HCT116 (cell line): ENCODE data around the gene TSC1.

ENCODE experiments used
- ATF3 ChIP-seq: IDR thresholded peaks from 2 replicates; pipeline ENCODE4 v1.6.1; 2012
- CEBPB ChIP-seq: IDR thresholded peaks from 2 replicates; pipeline ENCODE4 v1.6.1; 2012; ENCODE audit warnings: low read depth
- CTCF ChIP-seq, 3 experiments: fragments of 200-600 bp in 1 of 3; sonication (generic) in 1 of 3; IDR thresholded peaks in 2 of 3; conservative IDR thresholded peaks in 1 of 3; 2 replicates each; pipeline ENCODE4 v1.5.1; 2012 to 2017; ENCODE audit warnings: low read depth in 2 of 3, low read length in 2 of 3, antibody characterized with exemption in 1 of 3, borderline replicate concordance in 1 of 3, control low read depth in 1 of 3, mild to moderate bottlenecking in 1 of 3, mixed read lengths in 1 of 3, mixed run types in 1 of 3, moderate library complexity in 1 of 3; ENCODE audit not compliant: insufficient read depth in 1 of 3
- EZH2 ChIP-seq: fragments of 200-600 bp; sonication (generic); IDR thresholded peaks from 2 replicates; pipeline ENCODE4 v1.6.1; 2017; ENCODE audit warnings: antibody characterized with exemption, mixed run types
- EZH2phosphoT487 ChIP-seq: fragments of 200-600 bp; IDR thresholded peaks from 2 replicates; pipeline ENCODE4 v1.6.1; 2018; ENCODE audit warnings: antibody characterized with exemption, borderline replicate concordance
- POLR2A ChIP-seq: IDR thresholded peaks from 2 replicates; pipeline ENCODE4 v1.7.0; 2011; ENCODE audit warnings: borderline replicate concordance; ENCODE audit not compliant: insufficient read depth, insufficient read length; ENCODE audit errors: extremely low read depth
- SRF ChIP-seq: IDR thresholded peaks from 2 replicates; pipeline ENCODE4 v1.6.1; 2012; ENCODE audit warnings: low read depth
- YY1 ChIP-seq: IDR thresholded peaks from 2 replicates; pipeline ENCODE4 v1.6.1; 2011; ENCODE audit warnings: low read length, low read depth, moderate library complexity, mild to moderate bottlenecking; ENCODE audit not compliant: insufficient replicate concordance; ENCODE audit errors: extremely low read depth
- ZFX ChIP-seq: fragments of 450-650 bp; IDR thresholded peaks from 2 replicates; pipeline ENCODE4 v1.6.1; 2017

GRCh38 chr9:132875159-132875558 is 69.3 kb downstream of the TSC1 start:
- TF ChIP-seq ATF3 (no peak), EZH2 (no peak), CTCF (IDR thresholded peaks at IDR 0.05 in 2 of 3, conservative IDR thresholded peaks at IDR 0.05 in 1 of 3; ENCODE audit: borderline replicate concordance in 1 of 3, insufficient read depth in 1 of 3, low read depth in 2 of 3, low read length in 2 of 3) (no peak), CEBPB (no peak), SRF (no peak), ZFX (no peak), POLR2A (no peak), YY1 (no peak), EZH2phosphoT487 (no peak)
